GM12874 (cell line): Measurements from ENCODE around the gene TBCC.

Experiments used
- TF ChIP-seq, protein P1 (sequence below): IDR thresholded peaks from 2 replicates; pipeline ENCODE4 v1.5.1; 2011; ENCODE audit warnings: low read depth, mild to moderate bottlenecking, control low read depth, low read length, moderate library complexity; ENCODE audit not compliant: insufficient read depth

TBCC gene

GRCh38 chr6:42696526-42697267 lies 49.2 kb downstream of the TBCC start:
- TF ChIP-seq, protein P1, sequence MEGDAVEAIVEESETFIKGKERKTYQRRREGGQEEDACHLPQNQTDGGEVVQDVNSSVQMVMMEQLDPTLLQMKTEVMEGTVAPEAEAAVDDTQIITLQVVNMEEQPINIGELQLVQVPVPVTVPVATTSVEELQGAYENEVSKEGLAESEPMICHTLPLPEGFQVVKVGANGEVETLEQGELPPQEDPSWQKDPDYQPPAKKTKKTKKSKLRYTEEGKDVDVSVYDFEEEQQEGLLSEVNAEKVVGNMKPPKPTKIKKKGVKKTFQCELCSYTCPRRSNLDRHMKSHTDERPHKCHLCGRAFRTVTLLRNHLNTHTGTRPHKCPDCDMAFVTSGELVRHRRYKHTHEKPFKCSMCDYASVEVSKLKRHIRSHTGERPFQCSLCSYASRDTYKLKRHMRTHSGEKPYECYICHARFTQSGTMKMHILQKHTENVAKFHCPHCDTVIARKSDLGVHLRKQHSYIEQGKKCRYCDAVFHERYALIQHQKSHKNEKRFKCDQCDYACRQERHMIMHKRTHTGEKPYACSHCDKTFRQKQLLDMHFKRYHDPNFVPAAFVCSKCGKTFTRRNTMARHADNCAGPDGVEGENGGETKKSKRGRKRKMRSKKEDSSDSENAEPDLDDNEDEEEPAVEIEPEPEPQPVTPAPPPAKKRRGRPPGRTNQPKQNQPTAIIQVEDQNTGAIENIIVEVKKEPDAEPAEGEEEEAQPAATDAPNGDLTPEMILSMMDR, result no peak

GRCh38 chr6:42694586-42694985 lies 51.3 kb downstream of the TBCC start:
- TF ChIP-seq, protein P1, result no peak
